Vagina (tissue), 2 donors: Measurements from ENCODE around the gene EHD1.

Experiments used
- CTCF ChIP-seq, 3 experiments: fragments of 450-650 bp in 2 of 3; fragments of 200-600 bp in 1 of 3; sonication (generic) in 1 of 3; IDR thresholded peaks; one replicate each; pipeline ENCODE4 v1.5.1; 2017 to 2019; ENCODE audit warnings: antibody characterized with exemption in 3 of 3, mild to moderate bottlenecking in 2 of 3, moderate library complexity in 2 of 3
- POLR2AphosphoS5 ChIP-seq, 2 donors: sonication (generic); formaldehyde crosslinking; IDR thresholded peaks; one replicate each; pipeline ENCODE4 v1.9.0; 2017; ENCODE audit warnings: antibody characterized with exemption in 2 of 2, mild to moderate bottlenecking in 2 of 2, low read depth in 1 of 2; ENCODE audit not compliant: insufficient read depth in 1 of 2

GRCh38 chr11:64867748-64868462 is 10.5 kb downstream of the EHD1 start:
- no peak for TF ChIP-seq CTCF (IDR thresholded peaks at IDR 0.05)
- no peak for TF ChIP-seq POLR2AphosphoS5 (IDR thresholded peaks at IDR 0.05; ENCODE audit: insufficient read depth in 1 of 2, low read depth in 1 of 2)
